COR-L47 (cell line): ENCODE data around the gene MGAM2.
A peak's percentile ranks its signal among the peaks of the same experiment; 100 is the strongest.
"Not testable (repeated sequence)": the region's sequence is repeated elsewhere in the genome, so short reads cannot be mapped to it uniquely, and the experiment has no call there.

Experiments used
- DNase-seq: peaks from one replicate; lab custom pipeline; 2025; lab: John Stamatoyannopoulos, UW

Gene MGAM2

DNA sequence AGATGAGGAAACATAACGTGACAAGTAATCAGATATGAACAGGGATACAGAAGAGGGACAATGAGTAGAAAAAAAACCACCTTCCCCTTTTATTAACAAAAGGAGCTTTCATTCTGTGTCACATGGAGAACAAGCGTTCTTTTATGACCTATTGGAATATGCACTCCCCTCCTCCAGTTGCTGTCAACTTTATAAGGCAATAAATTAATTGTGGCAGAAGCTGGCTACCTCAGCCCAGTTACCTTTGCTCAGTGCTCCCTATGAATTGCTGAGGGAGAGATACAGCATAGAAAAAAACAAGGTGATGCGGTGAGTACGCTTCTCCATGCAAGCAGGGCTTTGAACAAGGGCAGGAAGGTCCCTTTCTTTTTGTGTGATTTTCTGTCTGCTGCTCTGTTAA is at the start of gene MGAM2:
Gene MGAM2, plus strand, starts transcription at position 220 of the 400 bp plus-strand sequence. CDS start 5,156 bp downstream, outside the sequence.
- DNase-seq: no peak

DNA sequence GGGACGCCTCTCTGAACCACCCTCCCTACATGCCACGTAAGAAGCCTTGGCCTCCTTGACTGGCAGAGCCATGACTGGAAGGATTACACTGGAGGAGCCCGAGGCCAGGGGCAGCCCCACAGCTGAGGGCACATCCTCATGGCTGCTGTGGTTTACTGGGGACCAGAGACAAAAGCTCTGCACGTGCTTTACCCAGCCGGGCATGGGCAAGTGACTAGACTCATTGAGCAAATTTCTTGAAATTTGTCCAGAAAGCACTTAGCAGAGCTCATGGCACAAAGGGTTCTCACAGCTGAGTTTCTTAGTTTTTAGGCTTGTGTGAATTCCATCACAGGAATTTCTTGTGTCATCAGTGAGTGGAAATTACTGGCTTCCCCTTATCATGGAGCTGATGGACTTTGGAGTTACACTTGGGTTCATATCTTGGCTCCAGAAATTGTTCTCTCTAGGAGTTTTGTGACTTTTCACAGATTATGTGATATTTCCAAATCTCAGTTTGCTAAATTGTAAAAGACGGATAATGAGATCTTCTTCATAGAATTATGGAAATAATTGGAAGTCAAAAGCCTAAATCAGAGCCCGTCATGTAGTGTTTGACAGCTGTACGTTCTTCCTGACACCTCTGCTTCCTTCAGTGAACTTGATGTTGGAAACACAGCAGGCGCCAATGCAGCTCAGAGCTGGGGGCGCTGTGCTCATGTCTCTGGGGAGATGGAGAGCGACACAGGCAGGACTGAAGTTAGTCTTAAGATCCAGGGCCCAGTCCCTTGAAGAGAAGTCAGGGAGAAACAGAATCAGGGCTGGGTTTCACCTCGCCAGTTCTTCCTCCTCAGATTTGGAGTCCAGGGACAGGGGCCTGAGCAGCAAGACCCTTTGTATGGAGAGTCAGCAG is 47.7 kb upstream of the MGAM2 start:
- no peak for DNase-seq

DNA sequence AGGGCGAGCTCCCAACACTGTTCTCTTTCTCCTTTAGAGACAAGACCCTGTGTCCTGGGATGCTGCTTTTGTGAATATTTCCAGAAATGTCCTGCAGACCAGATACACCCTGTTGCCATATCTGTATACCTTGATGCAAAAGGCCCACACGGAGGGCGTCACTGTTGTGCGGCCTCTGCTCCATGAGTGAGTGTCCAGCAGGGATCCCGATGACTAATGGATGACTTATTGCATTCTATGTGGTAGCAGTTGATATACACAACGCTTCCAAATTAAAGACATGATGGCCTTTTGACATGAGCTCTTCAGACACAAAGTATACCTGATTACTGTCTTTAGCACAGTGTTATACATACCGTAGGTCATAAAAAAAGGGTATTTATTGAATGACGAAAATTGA is 45.0 kb upstream of the MGAM2 start:
- no peak for DNase-seq

DNA sequence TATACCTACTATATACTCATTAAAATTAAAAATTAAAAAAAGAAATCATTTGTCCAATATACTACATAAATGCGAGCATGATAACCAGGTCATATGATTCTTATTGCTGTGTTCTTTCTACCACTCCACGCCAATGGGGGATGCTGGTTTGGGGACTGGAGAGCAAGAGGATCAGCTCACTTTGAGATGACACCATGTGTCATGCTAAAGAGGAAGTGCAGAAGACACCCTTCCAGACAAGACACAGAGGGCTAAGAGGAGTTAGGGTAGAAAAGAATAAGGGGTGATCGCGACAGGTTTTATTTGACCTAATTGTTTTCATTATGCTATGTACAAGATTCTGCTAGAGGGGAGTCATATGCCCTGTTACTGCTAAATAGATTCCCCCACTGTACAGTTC is 33.8 kb upstream of the MGAM2 start:
- no peak for DNase-seq

DNA sequence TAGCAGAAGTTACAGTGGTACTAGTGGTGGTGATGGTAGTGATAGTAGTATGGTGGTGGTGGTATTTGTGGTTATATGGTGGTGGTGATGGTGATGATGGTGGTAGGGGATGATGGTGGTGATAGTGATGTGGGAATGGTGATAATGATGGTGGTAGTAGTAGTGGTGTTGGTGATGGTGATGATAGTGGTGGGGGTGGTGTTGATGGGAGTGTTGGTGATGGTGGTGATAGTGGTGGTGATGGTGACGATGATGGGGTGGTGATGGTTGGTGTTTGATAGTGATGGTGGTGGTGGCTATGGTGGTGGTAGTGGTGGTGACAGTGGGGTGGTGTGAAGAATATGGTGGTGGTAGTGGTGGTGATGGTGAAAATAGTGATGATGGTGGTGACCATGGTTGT is 27.9 kb upstream of the MGAM2 start:
- no peak for DNase-seq

DNA sequence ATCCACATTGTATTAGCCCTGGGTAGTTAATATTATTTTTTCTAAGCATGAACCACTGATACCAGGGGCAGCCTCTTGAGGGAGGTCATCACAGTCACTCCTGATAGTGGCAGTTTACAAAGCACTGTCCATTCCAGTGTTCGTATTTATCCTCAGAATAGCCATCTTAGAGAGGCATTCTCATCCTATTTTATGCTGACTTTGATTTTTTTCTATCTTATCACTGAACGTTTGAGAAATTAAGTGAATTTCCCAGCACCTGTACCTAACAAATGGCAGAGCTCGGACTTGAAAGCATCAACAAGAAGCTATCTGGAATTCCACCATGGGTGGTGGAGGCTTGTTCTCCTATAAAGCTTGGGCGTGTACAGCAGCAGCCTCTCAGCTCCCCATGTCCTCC is 26.1 kb upstream of the MGAM2 start:
- DNase-seq: no peak

DNA sequence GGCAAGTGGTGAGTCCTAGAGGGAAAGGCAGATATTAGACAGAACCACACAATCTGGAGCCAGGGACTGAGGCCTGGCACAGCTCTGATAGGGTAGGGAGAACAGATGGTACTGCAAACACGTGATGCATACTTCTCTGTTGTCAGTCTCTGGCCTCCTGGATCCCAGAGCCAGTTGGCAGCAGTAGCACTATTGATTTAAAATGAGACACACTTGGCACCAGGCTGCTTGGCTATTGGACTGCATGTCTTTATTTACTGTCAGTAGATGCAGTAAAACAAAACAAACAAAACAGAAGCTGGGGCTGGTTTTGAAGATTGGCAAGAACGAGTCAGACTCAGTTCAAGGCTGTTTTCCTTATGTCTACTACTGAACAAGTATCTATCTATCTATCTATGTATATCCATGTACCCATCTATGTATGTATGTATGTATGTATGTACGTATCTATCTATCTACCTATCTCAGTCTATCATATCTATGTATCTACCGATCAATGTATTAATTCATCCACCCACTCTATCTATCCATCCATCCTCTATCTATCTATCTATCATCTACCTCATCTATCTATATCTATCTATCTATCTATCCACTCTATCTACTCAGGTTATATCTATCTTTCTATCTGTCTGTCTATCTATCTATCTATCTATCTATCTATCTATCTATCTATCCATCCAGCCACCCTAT is 23.4 kb upstream of the MGAM2 start:
- DNase-seq: peak; percentile 49

DNA sequence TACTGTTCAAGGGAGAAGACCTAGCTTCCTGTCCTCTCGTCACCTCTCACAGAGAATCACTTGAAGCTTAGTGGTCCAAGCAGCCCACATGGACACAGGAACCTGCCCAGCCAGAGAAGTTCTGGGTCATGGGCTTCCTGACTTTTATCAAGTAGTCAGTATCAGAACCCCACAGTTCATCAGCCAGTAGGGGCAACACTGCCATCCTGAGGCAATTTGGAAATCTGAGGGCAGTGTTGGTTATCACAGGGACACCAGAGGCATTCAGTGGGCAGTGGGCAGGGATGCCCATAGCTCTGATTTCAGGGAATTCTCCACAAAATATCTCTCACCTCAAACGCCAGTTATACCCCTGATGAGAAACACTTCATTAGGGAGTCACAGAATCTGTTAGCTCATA is 22.5 kb upstream of the MGAM2 start:
- DNase-seq: no peak

DNA sequence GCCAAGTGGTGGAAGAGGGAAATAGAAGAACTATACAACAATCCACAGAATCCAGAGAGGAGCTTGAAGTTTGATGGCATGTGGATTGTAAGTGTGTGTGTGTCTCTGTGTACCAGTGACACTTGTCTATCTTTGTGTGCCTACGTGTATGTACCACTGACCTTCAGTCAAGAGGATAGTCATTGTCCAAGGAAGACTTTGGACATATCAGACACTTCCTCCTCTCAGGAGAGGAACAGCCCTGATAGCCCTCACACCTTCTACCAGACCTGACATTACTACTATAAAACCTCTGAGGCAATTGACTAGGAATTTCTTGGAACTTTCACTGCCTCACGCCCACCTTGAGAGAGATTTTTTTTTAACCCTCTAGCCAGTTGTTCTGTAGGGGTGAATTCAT is 19.6 kb upstream of the MGAM2 start:
- DNase-seq: no peak

DNA sequence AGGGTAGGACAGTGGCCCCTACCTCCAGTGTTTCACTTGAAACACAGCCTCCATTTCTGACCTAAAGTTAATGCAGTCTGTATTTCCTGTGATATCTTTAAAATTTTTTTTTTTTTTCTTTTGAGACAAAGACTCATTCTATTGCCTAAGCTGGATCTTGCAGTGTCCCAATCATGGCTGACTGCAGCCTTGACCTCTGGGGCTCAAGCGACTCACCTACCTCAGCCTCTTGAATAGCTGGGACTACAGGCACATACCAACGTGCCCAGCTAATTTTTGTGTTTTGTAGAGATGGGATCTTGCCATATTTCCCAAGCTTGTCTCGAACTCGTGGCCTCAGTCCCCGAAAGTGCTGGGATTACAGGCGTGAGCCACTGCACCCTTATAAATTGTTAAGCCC is 16.7 kb upstream of the MGAM2 start:
- DNase-seq: no peak

DNA sequence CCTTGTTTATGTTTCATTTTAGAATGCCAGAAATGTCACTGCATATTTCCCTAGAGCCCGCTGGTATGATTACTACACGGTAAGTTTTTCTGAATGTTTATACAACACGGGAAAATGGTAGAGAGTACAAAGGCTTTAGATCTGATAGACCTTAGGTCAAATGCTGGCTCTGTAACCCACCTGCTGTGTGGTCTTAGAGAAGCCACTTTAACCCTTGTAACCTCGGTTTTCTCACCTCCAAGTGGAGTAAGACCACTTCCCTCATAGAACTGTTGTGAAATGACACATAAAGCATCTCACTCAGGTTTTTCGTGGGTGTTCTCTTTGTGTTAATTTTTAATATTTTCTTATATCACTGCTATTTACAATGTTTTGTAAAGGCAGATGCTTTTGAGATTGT is 13.9 kb upstream of the MGAM2 start:
- no peak for DNase-seq

DNA sequence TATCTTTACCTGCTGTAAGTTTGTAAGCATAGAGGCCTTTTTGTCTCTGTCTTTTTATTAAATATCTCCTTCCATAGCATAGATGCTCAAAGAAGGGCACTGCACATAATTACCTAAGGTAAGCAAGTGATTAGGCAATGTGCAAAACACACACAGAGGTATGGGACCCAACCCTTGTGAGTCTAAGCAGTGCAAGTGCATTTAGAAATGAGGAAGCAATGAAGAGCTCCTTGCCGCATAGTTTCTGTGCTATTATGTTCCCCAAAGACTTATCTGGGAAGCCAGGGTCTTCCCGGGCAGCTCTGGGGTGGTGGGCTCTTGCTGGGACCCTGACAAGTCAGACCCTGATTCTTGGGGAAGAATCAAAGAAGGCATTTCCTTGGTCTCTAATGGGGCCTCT is 13.5 kb upstream of the MGAM2 start:
- no peak for DNase-seq

DNA sequence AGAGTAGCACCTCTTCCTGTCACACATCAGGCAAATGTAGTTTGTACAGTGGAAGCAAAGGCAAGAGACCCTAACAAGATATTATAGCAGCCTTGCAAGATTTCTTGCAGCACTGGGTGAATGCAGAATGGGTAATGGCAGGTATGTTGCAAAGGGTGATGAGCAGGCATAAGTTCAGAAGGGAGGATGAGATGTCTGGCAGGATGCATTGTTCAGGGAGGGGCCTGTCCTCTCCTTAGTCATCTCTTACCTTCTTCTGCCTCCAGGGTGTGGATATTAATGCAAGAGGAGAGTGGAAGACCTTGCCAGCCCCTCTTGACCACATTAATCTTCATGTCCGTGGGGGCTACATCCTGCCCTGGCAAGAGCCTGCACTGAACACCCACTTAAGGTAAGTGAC is 12.2 kb upstream of the MGAM2 start:
- DNase-seq: not testable (repeated sequence)

DNA sequence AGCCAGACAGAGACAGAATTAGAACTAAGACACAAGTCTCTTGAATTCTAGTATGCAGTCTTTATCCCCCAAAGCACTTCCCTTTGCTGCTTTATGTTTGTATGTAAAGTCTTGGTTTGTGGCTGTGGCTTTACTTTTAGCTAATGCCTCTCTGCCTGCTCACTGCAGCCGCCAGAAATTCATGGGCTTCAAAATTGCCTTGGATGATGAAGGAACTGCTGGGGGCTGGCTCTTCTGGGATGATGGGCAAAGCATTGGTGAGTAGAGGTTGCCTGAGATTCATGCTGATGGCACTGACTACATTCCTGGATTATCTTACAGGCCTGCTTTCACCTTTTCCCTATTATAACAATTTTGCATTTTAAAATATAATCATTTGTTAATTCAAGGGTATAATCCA is 10.9 kb upstream of the MGAM2 start:
- DNase-seq: no peak

DNA sequence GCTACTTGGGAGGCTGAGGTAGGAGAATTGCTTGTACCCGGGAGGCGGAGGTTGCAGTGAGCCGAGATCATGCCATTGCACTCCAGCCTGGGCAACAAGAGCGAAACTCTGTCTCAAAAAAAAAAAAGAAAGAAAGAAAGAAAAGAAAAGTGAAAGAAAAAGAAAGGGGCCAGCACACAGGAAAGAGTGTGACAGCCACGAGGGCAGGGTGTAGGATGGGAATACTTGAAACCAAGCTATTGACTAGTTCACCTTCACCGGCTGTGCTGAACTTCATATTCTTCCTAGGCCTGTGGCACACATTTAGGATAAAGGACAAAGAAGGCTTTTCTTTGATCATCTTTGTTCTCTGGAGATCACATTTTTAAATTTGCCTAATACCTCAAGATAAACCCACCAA is 9.7 kb upstream of the MGAM2 start:
- not testable (repeated sequence) for DNase-seq

DNA sequence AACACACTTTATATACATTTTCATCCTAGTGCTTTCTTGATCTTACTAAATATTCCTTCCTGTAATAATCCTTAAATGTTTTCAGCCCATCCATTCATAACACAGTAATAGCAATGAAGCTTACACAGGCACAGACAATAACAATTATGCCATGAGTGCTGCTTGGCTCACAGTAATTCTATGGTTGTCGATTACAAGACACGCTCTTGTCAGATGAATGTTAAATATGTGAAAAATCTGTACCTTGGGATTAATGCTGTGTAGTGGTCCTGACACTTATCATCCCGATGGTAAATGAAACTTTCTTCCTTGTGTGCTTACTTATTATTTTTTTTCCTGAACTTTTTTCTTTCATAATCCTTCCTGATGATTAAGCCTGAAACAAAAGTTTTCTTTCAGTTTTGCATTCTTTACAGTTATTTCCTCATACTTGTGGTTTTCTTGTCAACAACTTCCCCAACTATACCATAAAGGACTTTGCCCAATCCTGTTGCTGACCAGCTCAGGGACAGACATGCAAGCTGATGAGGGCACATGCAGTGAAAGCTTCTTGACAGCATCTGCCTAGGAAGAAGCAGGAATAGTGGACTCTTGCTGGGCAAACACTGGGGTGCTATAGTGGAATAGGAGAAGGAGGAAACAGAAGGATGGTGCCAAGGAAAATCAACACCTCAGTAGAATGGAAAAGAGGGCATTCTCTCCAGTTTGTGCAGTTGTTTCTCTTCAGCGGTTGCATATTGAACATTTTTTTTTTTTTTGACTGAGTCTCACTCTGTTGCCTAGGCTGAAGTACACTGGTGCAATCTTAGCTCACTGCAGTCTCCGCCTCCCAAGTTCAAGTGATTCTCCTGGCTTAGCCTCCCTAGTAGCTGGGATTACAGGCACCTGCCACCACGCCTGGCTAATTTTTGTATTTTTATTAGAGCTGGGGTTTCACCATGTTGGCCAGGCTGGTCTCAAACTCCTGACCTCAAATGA is 6.7 kb upstream of the MGAM2 start:
- no peak for DNase-seq

DNA sequence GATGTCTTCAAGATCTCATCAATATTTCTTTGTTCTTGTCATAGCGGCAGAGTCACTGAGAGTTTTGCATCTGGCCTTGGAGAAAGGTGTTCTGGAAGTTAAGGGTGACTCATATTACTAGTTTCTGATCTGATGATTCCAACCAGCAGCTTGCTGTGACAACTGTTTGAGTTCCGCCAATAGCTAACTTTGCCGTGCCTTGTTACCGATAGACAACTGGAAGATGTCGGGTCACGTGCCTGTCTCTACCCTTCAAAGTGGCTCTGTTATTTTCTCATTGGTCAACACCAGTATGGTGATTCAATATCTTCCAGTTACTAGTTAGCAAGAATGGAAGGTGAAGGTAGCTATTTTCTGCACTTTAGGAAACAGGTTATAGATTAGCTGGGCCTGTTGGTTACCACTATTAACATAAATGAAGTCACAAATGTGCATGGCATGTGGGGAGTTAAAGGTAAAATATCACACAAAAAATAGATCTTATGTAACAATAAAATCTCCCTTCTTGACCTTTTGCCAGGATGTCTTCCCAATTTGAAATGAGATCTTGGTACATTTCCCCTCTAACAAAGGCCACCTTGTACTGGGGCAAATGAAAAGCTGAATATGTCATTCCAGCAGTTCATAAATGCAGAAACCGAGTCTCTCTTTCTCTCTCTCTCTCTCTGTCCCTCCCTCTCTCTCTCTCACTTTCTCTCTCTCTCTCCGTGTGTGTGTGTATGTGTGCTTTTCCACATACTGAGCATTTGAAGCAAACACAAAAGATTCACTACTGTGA is 2.6 kb upstream of the MGAM2 start:
- no peak for DNase-seq

DNA sequence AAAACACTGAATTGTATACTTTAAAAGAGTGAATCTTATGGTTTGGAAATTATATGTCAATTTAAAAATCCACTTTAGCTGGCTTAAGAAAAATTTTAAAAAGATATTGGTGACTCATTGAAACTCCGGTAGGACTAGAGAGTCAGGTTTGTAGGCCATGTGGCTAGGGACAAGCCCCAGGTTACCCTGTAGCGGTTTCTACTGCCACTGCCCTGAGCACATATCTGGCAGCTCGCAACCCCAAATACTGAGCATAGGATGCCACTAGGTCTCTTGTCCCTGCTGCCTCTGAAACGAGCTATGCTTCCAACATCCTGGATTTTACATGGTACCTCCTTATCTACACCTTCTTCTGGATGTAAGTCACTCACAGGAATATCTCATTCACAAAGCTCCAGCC is 1.4 kb upstream of the MGAM2 start:
- DNase-seq: no peak

DNA sequence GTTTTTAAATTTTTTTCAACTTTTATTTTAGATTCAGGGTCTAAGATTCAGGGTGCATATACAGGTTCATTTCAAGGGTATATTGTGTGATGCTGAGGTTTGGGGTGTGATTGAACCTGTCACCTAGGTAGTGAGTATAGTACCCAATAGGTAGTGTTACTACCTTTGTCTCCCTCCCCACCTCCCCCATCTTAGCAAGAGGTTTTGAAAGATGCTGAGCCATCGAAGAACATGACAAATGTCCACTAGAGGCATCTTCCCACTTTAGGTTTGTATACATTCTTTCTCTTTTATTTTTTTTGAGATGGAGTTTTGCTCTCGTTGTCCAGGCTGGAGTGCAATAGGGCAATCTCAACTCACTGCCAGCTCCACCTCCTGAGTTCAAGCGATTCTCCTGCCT is 880 bp upstream of the MGAM2 start:
- DNase-seq: no peak

DNA sequence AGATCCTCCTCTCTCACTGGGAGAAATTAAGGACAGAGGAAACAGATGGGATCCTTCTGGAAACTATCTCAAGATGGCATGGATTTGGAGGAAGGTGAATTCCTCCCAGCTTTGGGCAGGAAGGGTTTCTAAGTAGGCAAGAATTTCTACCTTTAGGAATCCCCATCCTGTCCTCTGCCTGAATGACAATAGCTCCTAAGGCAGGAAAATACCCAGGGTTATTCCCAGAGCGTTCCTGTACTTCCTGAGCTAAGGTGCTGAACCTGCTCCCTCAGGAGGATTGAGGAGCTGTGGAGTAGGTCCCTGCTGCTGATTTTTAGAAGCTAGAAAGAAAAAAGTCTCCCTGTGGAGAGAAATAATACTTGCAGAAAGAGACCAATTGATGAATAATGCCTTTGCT is 568 bp downstream of the MGAM2 start:
- no peak for DNase-seq

DNA sequence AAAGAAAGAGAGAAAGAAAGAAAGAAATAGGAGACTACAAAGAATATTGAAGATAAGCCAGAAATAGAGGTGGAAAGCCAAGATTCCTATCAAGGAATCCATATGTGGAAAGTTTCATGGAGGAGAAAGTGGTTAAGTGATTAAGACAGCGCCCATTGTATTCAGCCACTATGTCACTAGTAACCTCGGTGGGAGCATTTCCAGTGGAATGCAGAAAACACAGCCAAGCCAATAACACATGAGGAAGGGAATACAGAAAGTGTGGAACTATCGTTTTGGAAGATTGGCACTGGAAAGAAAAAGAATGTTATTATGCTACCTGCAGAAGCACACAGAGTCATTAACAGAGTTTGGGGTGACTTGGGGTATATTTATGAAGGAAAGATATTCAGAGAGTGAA is 2.7 kb downstream of the MGAM2 start:
- DNase-seq: no peak

DNA sequence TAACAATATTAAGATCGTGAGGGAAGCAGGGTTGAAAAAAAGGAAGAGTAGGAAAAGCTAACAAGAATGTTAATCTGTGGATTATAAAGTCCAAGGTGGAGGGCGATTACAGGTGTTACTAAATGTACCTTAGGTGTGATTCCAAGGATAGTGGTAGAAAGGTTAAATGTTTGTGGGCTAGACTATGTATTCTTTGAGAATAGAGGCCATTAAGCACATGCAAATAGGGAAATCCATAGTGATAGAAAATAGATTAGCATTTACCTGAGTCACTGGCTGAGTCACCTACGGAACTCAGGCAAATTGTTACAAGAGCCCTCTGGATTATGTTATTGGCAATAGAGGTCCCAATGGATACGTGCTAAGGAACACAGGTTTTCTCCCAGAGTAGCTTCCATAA is 9.0 kb downstream of the MGAM2 start:
- DNase-seq: no peak
